K562 (cell line): ENCODE results near the gene RNF166. TPM values are rescaled to one million over a fixed set of nuclear protein-coding genes. Genes with fewer than 3 reads are reported as not detected.

Experiments used
- ATAC-seq: fragments of 200-7000 bp; cut with Tn5 transposase; 3 replicates; pipeline ENCODE4 v1.9.1; 2020; ENCODE audit warnings: moderate library complexity
- BruUV-seq: library from RNA; stranded (reverse); fragments of 400-500 nt; replicated peaks from 2 replicates; lab custom pipeline; 2021; lab: Mats Ljungman, UMichigan
- CTCF ChIA-PET: fragments of 300-600 bp; formaldehyde crosslinking; extraction: SDS; loops from one replicate; lab custom pipeline; 2021; ENCODE audit warnings: low intra/inter-chr PET ratio; lab: Yijun Ruan, JAX
- POLR2A ChIA-PET: fragments of 300-600, 350-650 bp; sonication (Branson Sonifier 250); formaldehyde crosslinking; extraction: SDS; loops from one replicate; lab custom pipeline; 2021; ENCODE audit warnings: antibody characterized with exemption, inconsistent platforms; lab: Yijun Ruan, JAX
- DNase-seq, 4 experiments: peaks; one replicate each; pipeline versions ENCODE4 v3.0.0 to v3.0.0-alpha.2; 2011 to 2018; ENCODE audit warnings: low spot score in 3 of 4, mixed read lengths in 3 of 4; ENCODE audit errors: extremely low read depth in 1 of 4
- FAIRE-seq: peaks from 2 replicates; lab custom pipeline; 2011; peaks lifted over from hg19 to GRCh38; lab: Jason Lieb, UNC
- H2AFZ ChIP-seq: 2 replicates; pipeline ENCODE4 v1.6.0; 2011; ENCODE audit warnings: low read depth, low read length, control low read depth, inconsistent platforms
- H3K27ac ChIP-seq: fragments of 200-600 bp; 3 replicates; pipeline ENCODE4 v1.8.0; 2011; ENCODE audit warnings: low read depth, mild to moderate bottlenecking, control low read depth, inconsistent platforms, low read length, moderate library complexity, mixed read lengths; ENCODE audit errors: extremely low read depth
- H3K27me3 ChIP-seq, 2 experiments: fragments of 300-600 bp in 1 of 2; 2 replicates in 1 of 2; 3 replicates in 1 of 2; pipeline versions ENCODE4 v1.6.0 to v1.8.0; 2011; ENCODE audit warnings: inconsistent platforms in 2 of 2, low read length in 2 of 2, mild to moderate bottlenecking in 1 of 2, mixed read lengths in 1 of 2, moderate library complexity in 1 of 2; ENCODE audit not compliant: control insufficient read depth in 2 of 2, insufficient read depth in 2 of 2
- H3K36me3 ChIP-seq: fragments of 300-600 bp; 3 replicates; pipeline ENCODE4 v1.8.0; 2011; ENCODE audit warnings: mild to moderate bottlenecking, low read length, inconsistent platforms; ENCODE audit not compliant: control insufficient read depth, insufficient read depth
- H3K4me1 ChIP-seq, 2 experiments: fragments of 200-600 bp in 1 of 2; replicated peaks in 1 of 2; 2 replicates in 1 of 2; 3 replicates in 1 of 2; pipeline versions ENCODE4 v1.5.1 to v1.8.0; 2011; ENCODE audit warnings: inconsistent platforms in 2 of 2, low read length in 2 of 2, mild to moderate bottlenecking in 1 of 2, mixed read lengths in 1 of 2, moderate library complexity in 1 of 2; ENCODE audit not compliant: control insufficient read depth in 2 of 2, insufficient read depth in 2 of 2
- H3K4me2 ChIP-seq: 2 replicates; pipeline ENCODE4 v1.6.1; 2011; ENCODE audit warnings: low read length, control low read depth, inconsistent platforms, mixed read lengths; ENCODE audit not compliant: insufficient read depth
- H3K4me3 ChIP-seq: fragments of 200-600 bp; sonication (generic), shearing (Covaris generic); 2 replicates; pipeline ENCODE4 v1.5.1; 2016; ENCODE audit warnings: control low read depth, inconsistent platforms
- H3K79me2 ChIP-seq: fragments of 200-600 bp; 3 replicates; pipeline ENCODE4 v1.8.0; 2011; ENCODE audit warnings: low read length, inconsistent platforms; ENCODE audit not compliant: control insufficient read depth, insufficient read depth
- H3K9ac ChIP-seq, 2 experiments: 2 replicates each; pipeline versions ENCODE4 v1.6.0 to v1.6.1; 2011; ENCODE audit warnings: low read depth in 2 of 2, low read length in 2 of 2, control low read depth in 1 of 2, inconsistent platforms in 1 of 2, mild to moderate bottlenecking in 1 of 2, mixed read lengths in 1 of 2; ENCODE audit not compliant: insufficient read depth in 1 of 2
- H3K9me1 ChIP-seq: one replicate; pipeline ENCODE4 v1.6.0; 2011; ENCODE audit warnings: inconsistent platforms, mild to moderate bottlenecking, low read length, moderate library complexity; ENCODE audit not compliant: control insufficient read depth, insufficient read depth
- H3K9me3 ChIP-seq: replicated peaks from 2 replicates; pipeline ENCODE4 v1.5.1; 2011; ENCODE audit warnings: low read depth, low read length, inconsistent platforms; ENCODE audit not compliant: control insufficient read depth, insufficient read depth
- H4K20me1 ChIP-seq: replicated peaks from 2 replicates; pipeline ENCODE4 v1.6.1; 2011; ENCODE audit warnings: low read length, inconsistent platforms, mixed read lengths; ENCODE audit not compliant: control insufficient read depth, insufficient read depth
- ARID4B ChIP-seq: sonication (generic); formaldehyde crosslinking; IDR thresholded peaks from 2 replicates; pipeline ENCODE4 v1.8.0; 2022; ENCODE audit warnings: mild to moderate bottlenecking, missing genetic modification reagents
- CREM ChIP-seq: IDR thresholded peaks from 2 replicates; pipeline ENCODE4 v1.6.1; 2014; ENCODE audit warnings: antibody characterized with exemption, low read depth
- ESRRA ChIP-seq: fragments of 450-650 bp; IDR thresholded peaks from 2 replicates; pipeline ENCODE4 v1.6.1; 2014; ENCODE audit warnings: low read depth, mild to moderate bottlenecking, moderate library complexity, borderline replicate concordance
- JUND ChIP-seq, 2 experiments: IDR thresholded peaks; 2 replicates in 1 of 2; 3 replicates in 1 of 2; pipeline ENCODE4 v1.6.1; 2011; ENCODE audit warnings: borderline replicate concordance in 2 of 2, low read depth in 2 of 2, low read length in 2 of 2, improper control_type of control experiment in 1 of 2, missing biosample characterization in 1 of 2, missing genetic modification characterization in 1 of 2, missing genetic modification reagents in 1 of 2
- KLF16 ChIP-seq: IDR thresholded peaks from 2 replicates; pipeline ENCODE4 v1.6.1; 2016; ENCODE audit warnings: antibody characterized with exemption
- PHB2 ChIP-seq: fragments of 450-650 bp; IDR thresholded peaks from 2 replicates; pipeline ENCODE4 v1.6.1; 2017; ENCODE audit warnings: low read depth
- POLR2G ChIP-seq: fragments of 200-400 bp; formaldehyde crosslinking; IDR thresholded peaks from 2 replicates; pipeline ENCODE4 v1.6.1; 2017; ENCODE audit warnings: low read depth, mild to moderate bottlenecking, antibody characterized with exemption, low read length, moderate library complexity
- PTBP1 ChIP-seq: fragments of 200-400 bp; formaldehyde crosslinking; IDR thresholded peaks from 2 replicates; pipeline ENCODE4 v1.6.1; 2017; ENCODE audit warnings: low read depth, low read length
- RAD21 ChIP-seq, 2 experiments: fragments of 250-450 bp in 1 of 2; fragments of 450-650 bp in 1 of 2; sonication (Bioruptor Pico) in 1 of 2; formaldehyde crosslinking in 1 of 2; IDR thresholded peaks in 1 of 2; conservative IDR thresholded peaks in 1 of 2; 2 replicates each; pipeline versions ENCODE4 v1.4.0 to v1.8.0; 2020 to 2022; ENCODE audit warnings: mild to moderate bottlenecking in 2 of 2, moderate library complexity in 1 of 2
- RB1 ChIP-seq: fragments of 450-650 bp; IDR thresholded peaks from 2 replicates; pipeline ENCODE4 v1.6.1; 2017; ENCODE audit warnings: low read depth, mild to moderate bottlenecking
- TEAD1 ChIP-seq, 2 experiments: fragments of 450-650 bp in 1 of 2; sonication (generic) in 1 of 2; formaldehyde crosslinking; IDR thresholded peaks; 2 replicates each; pipeline versions ENCODE4 v1.4.0 to v1.8.0; 2020 to 2022; ENCODE audit warnings: mild to moderate bottlenecking in 2 of 2, missing genetic modification reagents in 1 of 2
- ZNF436 ChIP-seq: fragments of 250-450, 450-650 bp; sonication (Bioruptor Pico); formaldehyde crosslinking; IDR thresholded peaks from 2 replicates; pipeline ENCODE4 v1.7.0; 2020; ENCODE audit warnings: mild to moderate bottlenecking
- WGBS: fragments of 100-300 bp; shearing (Covaris generic); methylation state at CpG from one replicate; pipeline ENCODE4 v1.1.6; 2016; ENCODE audit warnings: low coverage, mixed read lengths; ENCODE audit not compliant: insufficient coverage; ENCODE audit errors: missing lambda C conversion rate; 5-methylcytosine and 5-hydroxymethylcytosine counted together
- in situ Hi-C: fragments of 300-500 bp; cut with MboI; formaldehyde crosslinking; loops from 4 replicates; pipeline ENCODE4 v1.15.0; 2018; ENCODE audit warnings: inconsistent platforms, mixed read lengths
- intact Hi-C: fragments of 100-400 bp; cut with micrococcal nuclease; formaldehyde crosslinking; loops from 2 replicates; pipeline ENCODE4 v1.14.2; 2022
- polyA plus RNA-seq, 8 experiments: library from polyadenylated mRNA; depleted of rRNA in 4 of 8; stranded (reverse) in 5 of 8; unstranded in 3 of 8; fragments of >200 nt; fragmentation: Nextera tagmentation in 2 of 8; fragmentation: Illumina TruSeq in 1 of 8; extraction: Ambion mirVana in 2 of 8; extraction: Trizol in 1 of 8; gene quantifications; 2 replicates each; pipeline versions ENCODE4 v1.2.1 to v1.2.3, GENCODE V29; 2011 to 2014; ENCODE audit warnings: inconsistent platforms in 1 of 8, missing spikeins in 1 of 8
- total RNA-seq, 7 experiments: library from RNA; depleted of rRNA in 6 of 7; stranded (reverse); fragments of >200 nt in 6 of 7; fragmentation: Illumina TruSeq in 2 of 7; extraction: Trizol in 2 of 7; gene quantifications; 2 replicates each; pipeline versions ENCODE4 v1.2.1 to v1.2.3, GENCODE V29; 2011 to 2021; ENCODE audit warnings: low replicate concordance in 1 of 7
- TF ChIP-seq, protein P1 (sequence below): sonication (generic); formaldehyde crosslinking; IDR thresholded peaks from 2 replicates; pipeline ENCODE4 v1.8.1; 2023; ENCODE audit warnings: mild to moderate bottlenecking, missing genetic modification reagents

Gene RNF166
- total and polyA plus RNA-seq, 9 of the 15 experiments (the other 6 are each of a cell fraction or from before 2014, with no cell fraction given) = 0.56 to 60.3 (median 19.5) TPM

- intact Hi-C loops (no loop called here), in situ Hi-C loops (no loop called here)
- no peak overlapping the region for H3K4me3 ChIP-seq
- H3K27me3 ChIP-seq = no peaks in the 10 kb centered on the region
- H3K9me3 ChIP-seq = no peaks in the 10 kb centered on the region
- H3K79me2 ChIP-seq = peaks cover 43% of the 10 kb centered on the region
- H3K36me3 ChIP-seq = peaks cover 87% of the 10 kb centered on the region; the same call in 2 of the 3 replicates
- peaks cover 0 to 92% of the 10 kb centered on the region in 2 experiments; a peak in 2 of 5 replicates for H3K4me1 ChIP-seq
- peak overlapping the region in 1 of 2 experiments; percentile 60; a peak in 2 of 4 replicates for H3K9ac ChIP-seq
- no TSS peak for BruUV-seq
- POLR2A ChIA-PET = interaction anchor here (1.0 kb wide), 1 partner anchor 14 kb away, joined by 3 read pairs; no protein-coding TSS in a partner anchor
- ATAC-seq (peak; percentile 81), DNase-seq (peak; percentile 78 to 93 (median 87)), FAIRE-seq (peak; percentile 88)
- CTCF ChIA-PET = interaction anchor here (0.7 to 4.6 kb wide), 4 partner anchors 11 to 216 kb away, joined by 3 to 32 read pairs (median 5); partner anchors contain the start of gene PIEZO1
- H4K20me1 ChIP-seq = peaks cover 26% of the 10 kb centered on the region; the same call in 1 of the 2 replicates
- no peak overlapping the region for H3K4me2 ChIP-seq
- peaks cover 9% of the 10 kb centered on the region for H3K9me1 ChIP-seq
- 76% methylated on average over 25 of the region's 32 CpGs for WGBS
- H3K27ac ChIP-seq = no peak overlapping the region
- H2AFZ ChIP-seq = no peak overlapping the region
- peak; percentile 33; the same call in 1 of the 2 replicates for TF ChIP-seq ESRRA
- no peak for TF ChIP-seq ZNF436 (CRISPR knock-in tag)
- peak in 1 of 2 experiments; percentile 66; a peak in 1 of 4 replicates for TF ChIP-seq TEAD1 (CRISPR knock-in tag; IDR thresholded peaks at IDR 0.05)
- TF ChIP-seq POLR2G = peak; percentile 46
- TF ChIP-seq RAD21 (CRISPR knock-in tag; conservative IDR thresholded peaks at IDR 0.05 in 1 of 2, IDR thresholded peaks at IDR 0.05 in 1 of 2) = peak; percentile 62 to 81
- 0 out of 2 replicates have a peak, but pooled peaks have one; percentile 19 for TF ChIP-seq JUND (IDR thresholded peaks at IDR 0.05; ENCODE audit: borderline replicate concordance, low read depth, low read length)
- peak; percentile 19; the same call in 1 of the 3 replicates for TF ChIP-seq JUND (tag; IDR thresholded peaks at IDR 0.05; ENCODE audit: borderline replicate concordance, low read depth, low read length)
- TF ChIP-seq PHB2 = no peak
- TF ChIP-seq ARID4B = 0 out of 2 replicates have a peak, but pooled peaks have one; percentile 18
- peak; percentile 67; the same call in 1 of the 2 replicates for TF ChIP-seq RB1
- TF ChIP-seq, protein P1, sequence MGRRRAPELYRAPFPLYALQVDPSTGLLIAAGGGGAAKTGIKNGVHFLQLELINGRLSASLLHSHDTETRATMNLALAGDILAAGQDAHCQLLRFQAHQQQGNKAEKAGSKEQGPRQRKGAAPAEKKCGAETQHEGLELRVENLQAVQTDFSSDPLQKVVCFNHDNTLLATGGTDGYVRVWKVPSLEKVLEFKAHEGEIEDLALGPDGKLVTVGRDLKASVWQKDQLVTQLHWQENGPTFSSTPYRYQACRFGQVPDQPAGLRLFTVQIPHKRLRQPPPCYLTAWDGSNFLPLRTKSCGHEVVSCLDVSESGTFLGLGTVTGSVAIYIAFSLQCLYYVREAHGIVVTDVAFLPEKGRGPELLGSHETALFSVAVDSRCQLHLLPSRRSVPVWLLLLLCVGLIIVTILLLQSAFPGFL (CRISPR knock-in tag) = no peak
- TF ChIP-seq PTBP1 = no peak
- peak; percentile 18; the same call in 1 of the 2 replicates for TF ChIP-seq CREM
- peak; percentile 56; the same call in 1 of the 2 replicates for TF ChIP-seq KLF16
Observed at GRCh38 chr16:88743693-88744576, 37.7 kb upstream of the RNF166 start.
